ENCODE results near the gene FBLN1. TPM values are rescaled to one million over a fixed set of nuclear protein-coding genes. Genes with fewer than 3 reads are reported as not detected.
A peak's percentile ranks its signal among the peaks of the same experiment; 100 is the strongest.

The FBLN1 gene
- total RNA-seq, 1 experiment from 2014 or later: 23.4 TPM

DNA sequence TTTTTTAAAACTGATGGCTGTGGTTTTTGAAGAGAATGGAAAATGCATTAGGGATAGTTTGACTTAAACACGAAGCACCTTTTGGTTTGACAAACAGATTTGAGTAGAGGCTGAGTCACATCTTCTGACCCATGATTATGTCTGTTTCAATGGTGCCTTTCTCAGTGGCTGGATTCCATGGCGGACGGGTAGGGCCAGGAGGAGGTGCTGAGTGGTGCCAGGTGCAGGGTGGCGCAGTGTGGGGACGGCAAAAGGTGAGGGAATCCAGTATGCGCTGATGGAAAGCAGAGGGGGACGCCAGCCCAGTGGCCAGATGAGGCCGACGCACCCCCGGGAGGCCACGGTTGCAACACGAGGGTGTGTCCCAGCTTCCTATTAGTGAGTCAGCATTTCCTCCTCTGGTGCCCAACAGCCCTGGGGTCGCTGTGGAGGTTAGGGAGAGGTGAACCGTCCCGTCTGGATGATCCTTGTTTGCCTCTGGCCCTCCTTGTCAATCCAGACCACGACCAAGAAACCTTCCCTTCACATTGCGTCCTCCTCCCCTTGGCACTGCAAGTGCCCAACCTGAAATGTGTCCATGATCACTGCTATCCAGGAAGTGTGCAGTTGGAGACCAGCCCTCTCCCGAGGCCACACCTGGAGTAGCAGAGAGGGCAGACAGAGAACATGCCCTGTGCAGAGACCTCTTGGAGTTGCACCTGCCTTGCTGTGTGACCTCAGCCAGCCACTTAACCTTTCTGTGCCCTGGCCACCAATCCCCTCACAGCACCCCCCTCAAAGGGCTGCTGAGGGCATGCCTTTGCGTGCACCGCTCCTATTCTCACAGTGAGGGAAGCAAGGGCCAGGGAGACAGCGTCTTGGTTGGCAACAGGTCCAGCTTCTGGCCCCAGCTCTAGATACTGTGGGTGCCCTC lies 136.4 kb downstream of the FBLN1 start (continued):
- TF ChIP-seq REST (IDR thresholded peaks at IDR 0.05; ENCODE audit: low read depth): no peak

DNA sequence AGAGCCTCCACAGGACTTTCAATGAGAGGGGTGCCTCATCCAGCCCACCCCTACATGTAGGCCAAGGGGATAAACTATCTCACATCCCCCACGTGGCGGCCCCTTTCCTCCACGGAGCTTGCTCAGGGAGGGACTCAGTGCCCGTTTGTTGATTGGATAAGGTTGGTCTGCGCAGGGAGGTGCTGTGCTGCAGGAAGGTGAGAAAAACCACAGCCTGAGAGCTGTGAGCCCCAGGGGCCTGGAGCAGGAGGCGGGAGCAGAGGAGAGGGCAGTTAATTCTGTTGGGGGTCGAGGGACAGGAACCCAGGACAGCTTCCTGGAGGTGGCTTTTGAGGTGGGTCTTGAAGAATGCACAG lies 137.0 kb downstream of the FBLN1 start:
- ChIA-PET RAD21 (ENCODE audit: low non-redundant PET in 1 of 2, low total read pairs in 2 of 2, uncharacterized antibody in 2 of 2, unreplicated experiment in 2 of 2) (no interaction called here), CTCF (no interaction called here), POLR2A (interaction anchor here (1.2 kb wide), 1 partner anchor 13 kb away, joined by 5 read pairs; no protein-coding TSS in a partner anchor)
- H3K4me1 ChIP-seq (ENCODE audit: control insufficient read depth in 1 of 2, insufficient read depth in 2 of 2, low read length in 2 of 2): peaks cover 18 to 38% of the 10 kb centered on the region in 2 experiments
- peak overlapping the region; percentile 61 for H3K9ac ChIP-seq (ENCODE audit: low read length)
- intact Hi-C loops (cut with micrococcal nuclease): loop anchor here (2.0 to 10.0 kb wide), 2 partner anchors 61 to 225 kb away; no protein-coding TSS in a partner anchor
- no peaks in the 10 kb centered on the region for H3K79me2 ChIP-seq (ENCODE audit: insufficient read depth, low read length)
- H2AFZ ChIP-seq (ENCODE audit: low read depth, low read length, poor library complexity, severe bottlenecking): no peak overlapping the region
- no peak overlapping the region for H3K4me3 ChIP-seq (replicated peaks in 1 of 2; ENCODE audit: low read depth in 1 of 2, low read length in 2 of 2)
- H3K9me3 ChIP-seq (ENCODE audit: control insufficient read depth in 1 of 2, insufficient read depth in 1 of 2, low read depth in 1 of 2, low read length in 2 of 2): no peaks in the 10 kb centered on the region
- no peak for DNase-seq (ENCODE audit: low read depth, low spot score)
- H4K20me1 ChIP-seq (ENCODE audit: insufficient read depth): no peaks in the 10 kb centered on the region
- H3K27me3 ChIP-seq (ENCODE audit: insufficient read depth, low read length): no peaks in the 10 kb centered on the region
- TF ChIP-seq, protein P1, sequence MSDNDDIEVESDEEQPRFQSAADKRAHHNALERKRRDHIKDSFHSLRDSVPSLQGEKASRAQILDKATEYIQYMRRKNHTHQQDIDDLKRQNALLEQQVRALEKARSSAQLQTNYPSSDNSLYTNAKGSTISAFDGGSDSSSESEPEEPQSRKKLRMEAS (IDR thresholded peaks at IDR 0.05): no peak
- no peak for TF ChIP-seq SRF (IDR thresholded peaks at IDR 0.05; ENCODE audit: low read depth)
- TF ChIP-seq ZFX (IDR thresholded peaks at IDR 0.05): no peak
- TF ChIP-seq POLR2AphosphoS5 (IDR thresholded peaks at IDR 0.05; ENCODE audit: low read depth, low read length): no peak
- no peak for TF ChIP-seq JUND (IDR thresholded peaks at IDR 0.05)
- no peak for TF ChIP-seq ATF3 (IDR thresholded peaks at IDR 0.05)
- no peaks in the 10 kb centered on the region for H3K9me2 ChIP-seq (ENCODE audit: insufficient read depth)
- H3K36me3 ChIP-seq (ENCODE audit: control insufficient read depth in 1 of 2, insufficient read depth in 2 of 2, low read length in 2 of 2): no peaks in the 10 kb centered on the region
- peak overlapping the region; percentile 49 for H3K27ac ChIP-seq (ENCODE audit: low read depth, low read length)
- H3K4me2 ChIP-seq (ENCODE audit: low read length): peak overlapping the region; percentile 71
- no TSS peak for BruUV-seq (replicated peaks)
- peak; percentile 13; the same call in 1 of the 2 replicates for ATAC-seq

Data from HCT116 (cell line).